Bronchial epithelial cell (primary cell): ENCODE results near the gene RND3. TPM values are rescaled to one million over a fixed set of nuclear protein-coding genes. Genes with fewer than 3 reads are reported as not detected.

Experiments
- DNase-seq: peaks from one replicate; pipeline ENCODE4 v3.0.0-alpha.2; 2010; ENCODE audit warnings: low read depth
- FAIRE-seq: peaks from 2 replicates; lab custom pipeline; 2011; peaks lifted over from hg19 to GRCh38; lab: Jason Lieb, UNC
- H3K27me3 ChIP-seq: 2 replicates; pipeline ENCODE4 v1.5.1; 2011; ENCODE audit warnings: low read length; ENCODE audit not compliant: control insufficient read depth, insufficient read depth
- H3K36me3 ChIP-seq: 2 replicates; pipeline ENCODE4 v1.5.1; 2011; ENCODE audit warnings: low read length; ENCODE audit not compliant: control insufficient read depth, insufficient read depth
- H3K4me3 ChIP-seq: 2 replicates; pipeline ENCODE4 v1.5.1; 2011; ENCODE audit warnings: mild to moderate bottlenecking, low read depth, low read length, control low read depth
- CTCF ChIP-seq: IDR thresholded peaks from 2 replicates; pipeline ENCODE4 v1.5.1; 2011; ENCODE audit warnings: mild to moderate bottlenecking, moderate library complexity, low read length, control low read depth, inconsistent platforms; ENCODE audit not compliant: insufficient read depth, severe bottlenecking
- total RNA-seq: library from RNA; depleted of rRNA; stranded (reverse); fragments of >200 nt; gene quantifications from 2 replicates; pipeline ENCODE4 v1.2.1, GENCODE V29; 2014

Gene RND3
- total RNA-seq, 1 donor from 2014 or later = 260 TPM

GRCh38 chr2:150418916-150419315 is 68.6 kb downstream of the RND3 start:
- Histone ChIP-seq H3K4me3 (no peak overlapping the region), H3K36me3 (no peaks in the 10 kb centered on the region), H3K27me3 (no peaks in the 10 kb centered on the region)
- TF ChIP-seq CTCF = no peak
- DNase-seq (no peak), FAIRE-seq (no peak)
